GM15510 (cell line): Measurements from ENCODE around the gene LDAH.

Source experiments
- POLR2A ChIP-seq: IDR thresholded peaks from 3 replicates; pipeline ENCODE4 v1.6.1; 2011; ENCODE audit warnings: borderline replicate concordance; ENCODE audit not compliant: insufficient read length; ENCODE audit errors: extremely low read depth

Gene LDAH

GRCh38 chr2:20638646-20639430 is 184.1 kb downstream of the LDAH start:
- no peak for TF ChIP-seq POLR2A

- no peak for TF ChIP-seq POLR2A
Observed at GRCh38 chr2:20638014-20638413, 184.9 kb downstream of the LDAH start.

- no peak for TF ChIP-seq POLR2A
Observed at GRCh38 chr2:20637147-20637546, 185.8 kb downstream of the LDAH start.

- TF ChIP-seq POLR2A, result no peak
Observed at GRCh38 chr2:20635675-20636584, 187.0 kb downstream of the LDAH start.

- TF ChIP-seq POLR2A, result no peak
Observed at GRCh38 chr2:20635113-20635510, 187.8 kb downstream of the LDAH start.

- TF ChIP-seq POLR2A, result no peak
Observed at GRCh38 chr2:20634507-20635112, 188.3 kb downstream of the LDAH start.
